K562 (cell line): ENCODE data around the gene RINT1. TPM values are rescaled to one million over a fixed set of nuclear protein-coding genes. Genes with fewer than 3 reads are reported as not detected.
A peak's percentile ranks its signal among the peaks of the same experiment; 100 is the strongest.

ENCODE experiments used
- CEBPB ChIP-seq: fragments of 450-650 bp; IDR thresholded peaks from 2 replicates; pipeline ENCODE4 v1.6.1; 2016; ENCODE audit warnings: missing genetic modification characterization, missing compliant biosample characterization
- CREB1 ChIP-seq, 2 experiments: sonication (generic) in 1 of 2; formaldehyde crosslinking in 1 of 2; IDR thresholded peaks; 2 replicates each; pipeline versions ENCODE4 v1.6.1 to v1.8.0; 2012 to 2022; ENCODE audit warnings: inconsistent platforms in 1 of 2, mild to moderate bottlenecking in 1 of 2, missing genetic modification reagents in 1 of 2, moderate library complexity in 1 of 2
- FOXP1 ChIP-seq: sonication (generic); formaldehyde crosslinking; IDR thresholded peaks from 2 replicates; pipeline ENCODE4 v1.8.0; 2022; ENCODE audit warnings: mild to moderate bottlenecking, missing genetic modification reagents
- GATAD2B ChIP-seq: fragments of 450-650 bp; IDR thresholded peaks from 2 replicates; pipeline ENCODE4 v1.6.1; 2017; ENCODE audit warnings: mild to moderate bottlenecking, borderline replicate concordance
- GMEB1 ChIP-seq: fragments of 250-450 bp; sonication (Bioruptor Pico); IDR thresholded peaks from 2 replicates; pipeline ENCODE4 v1.4.0; 2020; ENCODE audit warnings: mild to moderate bottlenecking
- HMG20A ChIP-seq: fragments of 450-650 bp; formaldehyde crosslinking; conservative IDR thresholded peaks from 2 replicates; pipeline ENCODE4 v1.4.0; 2020; ENCODE audit warnings: mild to moderate bottlenecking, mixed read lengths
- ID3 ChIP-seq, 2 experiments: fragments of 250-450 bp in 1 of 2; fragments of 450-650 bp in 1 of 2; sonication (Bioruptor Pico) in 1 of 2; IDR thresholded peaks; 2 replicates each; pipeline versions ENCODE4 v1.6.1 to v1.8.0; 2016 to 2021; ENCODE audit warnings: mild to moderate bottlenecking in 2 of 2, moderate library complexity in 2 of 2, missing compliant biosample characterization in 1 of 2, missing genetic modification characterization in 1 of 2
- L3MBTL2 ChIP-seq: fragments of 450-650 bp; IDR thresholded peaks from 2 replicates; pipeline ENCODE4 v1.6.1; 2016; ENCODE audit warnings: mild to moderate bottlenecking, moderate library complexity
- LCOR ChIP-seq: sonication (generic); formaldehyde crosslinking; IDR thresholded peaks from 2 replicates; pipeline ENCODE4 v1.8.0; 2022; ENCODE audit warnings: mild to moderate bottlenecking, missing genetic modification reagents
- MCM7 ChIP-seq, 2 experiments: fragments of 450-650 bp; IDR thresholded peaks; 2 replicates each; pipeline ENCODE4 v1.6.1; 2016 to 2018
- NCOA1 ChIP-seq: fragments of 450-650 bp; IDR thresholded peaks from 2 replicates; pipeline ENCODE4 v1.6.1; 2016; ENCODE audit warnings: low read depth
- PURB ChIP-seq: sonication (generic); formaldehyde crosslinking; IDR thresholded peaks from 2 replicates; pipeline ENCODE4 v1.9.0; 2021; ENCODE audit warnings: low read depth, mild to moderate bottlenecking, missing genetic modification reagents
- RCOR1 ChIP-seq, 2 experiments: IDR thresholded peaks; 2 replicates each; pipeline ENCODE4 v1.6.1; 2012; ENCODE audit warnings: low read depth in 2 of 2, low read length in 2 of 2, borderline replicate concordance in 1 of 2, improper control_type of control experiment in 1 of 2
- RHOXF2B ChIP-seq: fragments of 250-450 bp; sonication (Bioruptor Pico); conservative IDR thresholded peaks from 2 replicates; pipeline ENCODE4 v1.5.1; 2021
- SOX6 ChIP-seq: fragments of 450-650 bp; IDR thresholded peaks from 2 replicates; pipeline ENCODE4 v1.6.1; 2014; ENCODE audit warnings: mild to moderate bottlenecking
- STAT5A ChIP-seq: IDR thresholded peaks from 2 replicates; pipeline ENCODE4 v1.6.1; 2012; ENCODE audit warnings: low read length, inconsistent platforms, borderline replicate concordance
- TARDBP ChIP-seq: fragments of 450-650 bp; IDR thresholded peaks from 2 replicates; pipeline ENCODE4 v1.6.1; 2016
- TBP ChIP-seq: optimal IDR thresholded peaks from 2 replicates; pipeline ENCODE3; 2011; ENCODE audit warnings: low read depth, low read length, improper control_type of control experiment
- TEAD1 ChIP-seq, 2 experiments: fragments of 450-650 bp in 1 of 2; sonication (generic) in 1 of 2; formaldehyde crosslinking; IDR thresholded peaks; 2 replicates each; pipeline versions ENCODE4 v1.4.0 to v1.8.0; 2020 to 2022; ENCODE audit warnings: mild to moderate bottlenecking in 2 of 2, missing genetic modification reagents in 1 of 2
- THRB ChIP-seq: fragments of 450-650 bp; formaldehyde crosslinking; conservative IDR thresholded peaks from 2 replicates; pipeline ENCODE4 v1.4.0; 2022; ENCODE audit warnings: mild to moderate bottlenecking, missing genetic modification characterization
- ZBTB43 ChIP-seq: sonication (generic); formaldehyde crosslinking; IDR thresholded peaks from 2 replicates; pipeline ENCODE4 v1.8.0; 2023; ENCODE audit warnings: mild to moderate bottlenecking, missing genetic modification reagents
- ZNF316 ChIP-seq: fragments of 450-650 bp; IDR thresholded peaks from 2 replicates; pipeline ENCODE4 v1.6.1; 2016
- ZNF699 ChIP-seq: fragments of 250-450 bp; sonication (Bioruptor Pico); IDR thresholded peaks from 2 replicates; pipeline ENCODE4 v1.8.0; 2021; ENCODE audit warnings: mild to moderate bottlenecking, moderate library complexity; ENCODE audit not compliant: insufficient replicate concordance
- ZNF717 ChIP-seq: fragments of 250-450 bp; sonication (Bioruptor Pico); IDR thresholded peaks from 2 replicates; pipeline ENCODE4 v1.5.0; 2021
- ZSCAN29 ChIP-seq: fragments of 450-650 bp; IDR thresholded peaks from 2 replicates; pipeline ENCODE4 v1.6.1; 2017
- polyA plus RNA-seq, 8 experiments: library from polyadenylated mRNA; depleted of rRNA in 4 of 8; stranded (reverse) in 5 of 8; unstranded in 3 of 8; fragments of >200 nt; fragmentation: Nextera tagmentation in 2 of 8; fragmentation: Illumina TruSeq in 1 of 8; extraction: Ambion mirVana in 2 of 8; extraction: Trizol in 1 of 8; gene quantifications; 2 replicates each; pipeline versions ENCODE4 v1.2.1 to v1.2.3, GENCODE V29; 2011 to 2014; ENCODE audit warnings: inconsistent platforms in 1 of 8, missing spikeins in 1 of 8
- total RNA-seq, 7 experiments: library from RNA; depleted of rRNA in 6 of 7; stranded (reverse); fragments of >200 nt in 6 of 7; fragmentation: Illumina TruSeq in 2 of 7; extraction: Trizol in 2 of 7; gene quantifications; 2 replicates each; pipeline versions ENCODE4 v1.2.1 to v1.2.3, GENCODE V29; 2011 to 2021; ENCODE audit warnings: low replicate concordance in 1 of 7

The RINT1 gene
- total and polyA plus RNA-seq, 9 of the 15 experiments (the other 6 are each of a cell fraction or from before 2014, with no cell fraction given) = 21.3 to 74.3 (median 27.4) TPM

GRCh38 chr7:105531792-105532671, at the start of gene RINT1 (continued):
- TF ChIP-seq ID3 (CRISPR knock-in tag; IDR thresholded peaks at IDR 0.05) (no peak), ID3 (tag; IDR thresholded peaks at IDR 0.05) (peak; percentile 90), ZNF717 (no peak), ZSCAN29 (0 out of 2 replicates have a peak, but pooled peaks have one; percentile 24), GMEB1 (CRISPR knock-in tag) (peak; percentile 39; the same call in 1 of the 2 replicates), HMG20A (CRISPR knock-in tag) (no peak), ZBTB43 (CRISPR knock-in tag) (no peak), CEBPB (tag) (no peak), L3MBTL2 (peak; percentile 78), TEAD1 (CRISPR knock-in tag; IDR thresholded peaks at IDR 0.05) (peak in 1 of 2 experiments; percentile 89; a peak in 2 of 4 replicates), TARDBP (peak; percentile 47; the same call in 1 of the 2 replicates), LCOR (CRISPR knock-in tag) (no peak; the same call in 1 of the 2 replicates), MCM7 (IDR thresholded peaks at IDR 0.05) (no peak), TBP (peak; percentile 96), SOX6 (peak; percentile 79), GATAD2B (peak; percentile 90), ZNF316 (peak; percentile 31), FOXP1 (CRISPR knock-in tag) (peak; percentile 95), RCOR1 (IDR thresholded peaks at IDR 0.05; ENCODE audit: borderline replicate concordance in 1 of 2, low read depth in 2 of 2, low read length in 2 of 2) (peak in 1 of 2 experiments; percentile 87; a peak in 3 of 4 replicates), THRB (0 out of 2 replicates have a peak, but pooled peaks have one; percentile 39), PURB (CRISPR knock-in tag) (no peak), STAT5A (peak; percentile 64; the same call in 1 of the 2 replicates), CREB1 (IDR thresholded peaks at IDR 0.05) (peak; percentile 24; the same call in 1 of the 2 replicates), CREB1 (CRISPR knock-in tag; IDR thresholded peaks at IDR 0.05) (peak; percentile 50; the same call in 1 of the 2 replicates), ZNF699 (CRISPR knock-in tag) (no peak), NCOA1 (peak; percentile 72; the same call in 1 of the 2 replicates), RHOXF2B (CRISPR knock-in tag) (no peak)
